Psoas muscle (tissue), 8 donors: Measurements from ENCODE around the gene ITGB5. TPM values are rescaled to one million over a fixed set of nuclear protein-coding genes. Genes with fewer than 3 reads are reported as not detected.
A peak's percentile ranks its signal among the peaks of the same experiment; 100 is the strongest.

Experiments used
- ATAC-seq, 4 donors: fragments of 200-7000 bp; cut with Tn5 transposase; one replicate each; pipeline ENCODE4 v1.9.1; 2020; ENCODE audit warnings: moderate library complexity in 3 of 4, mild to moderate bottlenecking in 2 of 4
- DNase-seq, 2 donors: peaks; one replicate each; pipeline ENCODE4 v3.0.0-alpha.2; 2020
- H3K27ac ChIP-seq: fragments of 200-600 bp; one replicate; pipeline ENCODE4 v1.8.0; 2022
- H3K27me3 ChIP-seq, 3 donors: fragments of 200-600 bp in 1 of 3; one replicate each; pipeline versions ENCODE4 v1.6.1 to v1.8.0; 2013 to 2022; ENCODE audit warnings: low read length in 2 of 3, mild to moderate bottlenecking in 2 of 3, moderate library complexity in 1 of 3; ENCODE audit not compliant: insufficient read depth in 3 of 3
- H3K36me3 ChIP-seq, 2 donors: fragments of 200-600 bp in 1 of 2; one replicate each; pipeline versions ENCODE4 v1.6.1 to v1.8.0; 2013 to 2022; ENCODE audit warnings: low read depth in 1 of 2, mild to moderate bottlenecking in 1 of 2, moderate library complexity in 1 of 2; ENCODE audit not compliant: insufficient read depth in 1 of 2
- H3K4me1 ChIP-seq: fragments of 200-600 bp; one replicate; pipeline ENCODE4 v1.8.0; 2022
- H3K4me3 ChIP-seq: fragments of 200-600 bp; one replicate; pipeline ENCODE4 v1.8.0; 2022; ENCODE audit warnings: mild to moderate bottlenecking
- H3K9me3 ChIP-seq: fragments of 200-600 bp; one replicate; pipeline ENCODE4 v1.8.0; 2022
- WGBS, 3 donors: extraction: QIAGEN DNeasy Blood & Tissue Kit; methylation state at CpG; one replicate each; pipeline versions ENCODE4 v1.1.6 to v1.1.7; 2013; 5-methylcytosine and 5-hydroxymethylcytosine counted together
- intact Hi-C, 2 donors: fragments of 100-400 bp; cut with DNase I; formaldehyde crosslinking; loops; one replicate each; pipeline versions ENCODE4 v1.11.0 to v1.14.2; 2022
- polyA plus RNA-seq, 3 donors: library from polyadenylated mRNA; stranded (reverse); fragments of 200-250 nt; gene quantifications; one replicate each; pipeline ENCODE4 v1.2.3, GENCODE V29; 2013
- total RNA-seq, 4 donors: library from RNA; stranded (reverse); fragmentation: NEBNext Ultra II Directional in 2 of 4; extraction: Animal tissue kit (Norgen Biotek cat#: 25700) in 2 of 4; gene quantifications; one replicate each; pipeline versions ENCODE4 v1.2.1 to v1.2.4, GENCODE V29; 2021 to 2023
- TF ChIP-seq, protein P1 (sequence below): fragments of 200-600 bp; IDR thresholded peaks from one replicate; pipeline ENCODE4 v1.8.0; 2022; ENCODE audit warnings: antibody characterized with exemption
- donor health status: healthy with polysubstance abuse.
- donor health status: DM: no; HTN: no; CAD: no; lungs with moderate emphysema.
- donor health status: Bipolar disorder and iron deficiency.
- donor health status: healthy.
- donor health status: DM: yes; HTN: yes; CAD: no.
- donor health status: DM: no; HTN: no; CAD: no.
- donor health status: DM: no; HTN: no; CAD: no.
- donor health status: DM: yes; HTN: yes; CAD: no.

ITGB5 gene
- total and polyA plus RNA-seq, 7 donors = 19.3 to 61.5 (median 37.5) TPM

DNA sequence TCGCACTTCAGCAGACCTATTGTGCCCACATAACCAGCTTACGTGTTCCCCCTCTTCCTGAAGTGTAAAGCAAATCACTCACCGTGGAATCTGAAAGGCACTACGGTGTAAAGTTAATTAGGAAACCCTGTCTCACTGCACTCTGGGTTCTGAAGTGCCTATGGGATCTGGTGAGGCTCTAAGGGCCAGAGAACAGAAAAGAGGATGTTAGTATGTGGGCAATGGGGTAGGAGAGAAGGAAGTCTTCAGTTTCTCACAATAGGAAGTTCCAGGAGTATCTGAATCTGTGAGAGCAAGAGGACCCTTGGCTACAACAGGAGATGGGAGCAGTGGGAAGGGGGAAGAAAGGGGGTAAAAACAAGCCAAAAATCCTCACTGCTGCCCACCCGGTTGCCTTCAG is 71.4 kb downstream of the ITGB5 start:
- DNase-seq = no peak
- no peak for ATAC-seq
- Histone ChIP-seq H3K9me3 (no peaks in the 10 kb centered on the region), H3K27me3 (no peaks in the 10 kb centered on the region), H3K36me3 (peaks cover 0 to 45% of the 10 kb centered on the region in 2 donors), H3K4me1 (peaks cover 44% of the 10 kb centered on the region), H3K4me3 (no peak overlapping the region), H3K27ac (no peak overlapping the region)
- WGBS, 3 donors = 92 to 96% (median 92%) methylated on average over 5 of the region's 5 CpGs
- TF ChIP-seq, protein P1, sequence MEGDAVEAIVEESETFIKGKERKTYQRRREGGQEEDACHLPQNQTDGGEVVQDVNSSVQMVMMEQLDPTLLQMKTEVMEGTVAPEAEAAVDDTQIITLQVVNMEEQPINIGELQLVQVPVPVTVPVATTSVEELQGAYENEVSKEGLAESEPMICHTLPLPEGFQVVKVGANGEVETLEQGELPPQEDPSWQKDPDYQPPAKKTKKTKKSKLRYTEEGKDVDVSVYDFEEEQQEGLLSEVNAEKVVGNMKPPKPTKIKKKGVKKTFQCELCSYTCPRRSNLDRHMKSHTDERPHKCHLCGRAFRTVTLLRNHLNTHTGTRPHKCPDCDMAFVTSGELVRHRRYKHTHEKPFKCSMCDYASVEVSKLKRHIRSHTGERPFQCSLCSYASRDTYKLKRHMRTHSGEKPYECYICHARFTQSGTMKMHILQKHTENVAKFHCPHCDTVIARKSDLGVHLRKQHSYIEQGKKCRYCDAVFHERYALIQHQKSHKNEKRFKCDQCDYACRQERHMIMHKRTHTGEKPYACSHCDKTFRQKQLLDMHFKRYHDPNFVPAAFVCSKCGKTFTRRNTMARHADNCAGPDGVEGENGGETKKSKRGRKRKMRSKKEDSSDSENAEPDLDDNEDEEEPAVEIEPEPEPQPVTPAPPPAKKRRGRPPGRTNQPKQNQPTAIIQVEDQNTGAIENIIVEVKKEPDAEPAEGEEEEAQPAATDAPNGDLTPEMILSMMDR = no peak
- intact Hi-C loops = no loop called here

DNA sequence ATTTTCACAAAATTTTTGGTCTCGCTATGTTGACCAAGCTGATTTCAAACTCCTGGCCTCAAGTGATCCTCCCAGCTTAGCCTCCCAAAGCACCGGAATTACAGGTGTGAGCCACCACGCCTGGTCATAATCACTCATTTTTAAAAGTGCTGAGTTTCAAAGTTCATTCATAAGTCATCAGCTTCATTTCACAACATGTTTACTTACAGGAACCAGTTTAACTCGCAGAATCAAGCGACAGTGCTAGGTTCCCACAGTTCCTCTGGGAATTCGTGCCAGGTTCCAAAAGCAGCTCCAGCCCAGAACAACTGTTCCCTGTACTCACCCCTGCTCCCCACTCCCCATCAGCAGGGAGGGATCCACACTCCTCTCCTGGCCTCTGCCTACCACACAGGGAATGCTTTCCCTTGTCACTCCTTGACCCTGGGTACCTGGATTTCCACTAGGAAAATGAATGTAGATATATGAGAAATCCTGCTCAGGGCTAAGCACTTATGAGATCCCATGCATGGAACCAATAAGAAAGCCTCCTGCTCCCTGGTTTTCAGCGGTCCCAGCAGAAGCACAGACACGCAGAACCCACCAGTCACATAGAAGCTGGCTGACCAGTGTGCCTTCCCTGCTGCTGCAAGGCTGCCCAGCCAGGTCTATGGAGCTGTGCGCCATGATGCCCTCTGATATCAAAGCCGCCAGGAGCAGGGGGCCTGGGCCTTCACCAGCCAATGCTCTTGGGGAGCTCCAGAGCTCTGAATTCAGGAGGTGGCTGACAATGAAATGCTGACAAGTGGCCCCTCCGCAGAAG is 72.3 kb downstream of the ITGB5 start:
- no peak for DNase-seq
- H3K27me3 ChIP-seq = no peaks in the 10 kb centered on the region
- intact Hi-C loops = no loop called here
- peaks cover 49% of the 10 kb centered on the region for H3K4me1 ChIP-seq
- WGBS, 3 donors = 85 to 93% (median 87%) methylated on average over 11 of the region's 11 CpGs
- no peak for ATAC-seq
- H3K27ac ChIP-seq = peak overlapping the region; percentile 91
- H3K36me3 ChIP-seq = peaks cover 0 to 43% of the 10 kb centered on the region in 2 donors
- H3K9me3 ChIP-seq = no peaks in the 10 kb centered on the region
- TF ChIP-seq, protein P1 = no peak
- H3K4me3 ChIP-seq = no peak overlapping the region

GRCh38 chr3:124813541-124813940 is 73.6 kb downstream of the ITGB5 start:
- Histone ChIP-seq H3K36me3 (peaks cover 0 to 37% of the 10 kb centered on the region in 2 donors), H3K4me1 (peaks cover 44% of the 10 kb centered on the region), H3K4me3 (peak overlapping the region; percentile 34), H3K9me3 (no peaks in the 10 kb centered on the region), H3K27ac (peak overlapping the region; percentile 91), H3K27me3 (no peaks in the 10 kb centered on the region)
- peak in 1 of 4 donors; percentile 7 for ATAC-seq
- no peak for DNase-seq
- intact Hi-C loops = no loop called here
- TF ChIP-seq, protein P1 = no peak

DNA sequence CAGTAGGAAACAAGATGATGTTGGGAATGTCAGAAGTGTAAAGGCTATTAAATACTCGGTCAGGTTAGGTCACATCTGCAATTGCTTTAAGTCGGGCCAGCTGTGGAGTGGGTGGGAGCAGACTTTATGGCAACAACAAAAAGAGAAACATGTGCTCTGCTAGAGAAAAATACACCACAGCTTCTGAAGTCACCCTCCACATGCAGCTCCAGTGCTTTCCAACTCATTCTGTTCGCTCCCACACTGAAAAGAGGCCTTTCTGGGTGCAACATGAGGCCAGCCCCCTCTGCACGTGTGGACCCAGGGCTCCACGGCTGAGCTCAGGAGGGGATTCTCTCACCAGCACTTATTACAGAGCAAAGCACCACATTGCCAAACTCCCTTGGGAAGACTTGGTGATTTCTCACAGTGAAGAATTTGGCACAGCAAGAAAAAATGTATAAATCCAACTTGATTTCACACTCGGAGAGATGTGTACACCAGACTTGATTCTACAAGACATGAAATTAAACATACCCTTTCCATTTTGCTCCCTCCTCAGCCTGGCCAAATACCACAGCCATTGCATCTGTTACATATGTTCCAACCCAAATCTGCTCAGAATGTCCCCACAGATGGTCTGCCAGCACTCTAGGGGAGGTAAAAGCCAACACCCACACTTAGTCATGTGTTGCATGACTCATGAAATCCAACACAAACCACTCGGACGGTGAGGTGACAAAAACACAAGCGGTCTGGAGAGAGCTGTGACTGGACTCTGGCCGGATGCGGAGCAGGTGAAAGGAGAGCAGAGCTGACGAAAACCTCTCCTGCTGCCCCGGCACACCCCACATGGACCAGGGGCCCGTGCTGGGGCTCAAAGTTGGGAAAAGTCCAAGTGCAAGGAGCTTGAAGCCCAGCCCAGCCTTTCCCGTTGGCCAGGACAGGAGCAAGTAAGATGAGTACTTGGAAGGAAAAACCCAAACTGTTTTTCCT is 74.6 kb downstream of the ITGB5 start:
- Histone ChIP-seq H3K4me3 (peak overlapping the region; percentile 34), H3K27me3 (no peaks in the 10 kb centered on the region), H3K36me3 (peaks cover 0 to 34% of the 10 kb centered on the region in 2 donors), H3K27ac (peak overlapping the region; percentile 91), H3K4me1 (peaks cover 49% of the 10 kb centered on the region), H3K9me3 (no peaks in the 10 kb centered on the region)
- intact Hi-C loops = no loop called here
- DNase-seq (peak; percentile 72 to 84), ATAC-seq (peak; percentile 90 to 93 (median 92))
- TF ChIP-seq, protein P1 = no peak
- 28 to 41% (median 30%) methylated on average over 15 of the region's 15 CpGs for WGBS, 3 donors
